ENCODE measurements around the gene GJB6.

Gene GJB6

GRCh38 chr13:20258963-20259288, 26.8 kb upstream of the GJB6 start:
- TF ChIP-seq POLR2AphosphoS5 (IDR thresholded peaks at IDR 0.05; ENCODE audit: low read depth, low read length), result no peak
- TF ChIP-seq TAF1 (IDR thresholded peaks at IDR 0.05; ENCODE audit: borderline replicate concordance, insufficient read depth, low read length), result no peak
- no peak for TF ChIP-seq SIN3A (IDR thresholded peaks at IDR 0.05; ENCODE audit: borderline replicate concordance, insufficient read depth, low read length)
- TF ChIP-seq REST (IDR thresholded peaks at IDR 0.05; ENCODE audit: insufficient read depth in 1 of 2, low read depth in 2 of 2, low read length in 2 of 2), result no peak
- no peak for TF ChIP-seq FOXP2 (optimal IDR thresholded peaks at IDR 0.05; ENCODE audit: borderline replicate concordance, extremely low read depth, extremely low read length, insufficient read depth)

GRCh38 chr13:20258208-20258962, 26.3 kb upstream of the GJB6 start:
- no peak for TF ChIP-seq FOXP2 (optimal IDR thresholded peaks at IDR 0.05; ENCODE audit: borderline replicate concordance, extremely low read depth, extremely low read length, insufficient read depth)

GRCh38 chr13:20254076-20254475, 22.0 kb upstream of the GJB6 start:
- TF ChIP-seq FOXP2 (optimal IDR thresholded peaks at IDR 0.05; ENCODE audit: borderline replicate concordance, extremely low read depth, extremely low read length, insufficient read depth) (no peak), REST (IDR thresholded peaks at IDR 0.05; ENCODE audit: insufficient read depth in 1 of 2, low read depth in 2 of 2, low read length in 2 of 2) (no peak), TAF1 (IDR thresholded peaks at IDR 0.05; ENCODE audit: borderline replicate concordance, insufficient read depth, low read length) (no peak), SIN3A (IDR thresholded peaks at IDR 0.05; ENCODE audit: borderline replicate concordance, insufficient read depth, low read length) (no peak), POLR2AphosphoS5 (IDR thresholded peaks at IDR 0.05; ENCODE audit: low read depth, low read length) (no peak)

GRCh38 chr13:20249913-20250312, 17.8 kb upstream of the GJB6 start:
- no peak for TF ChIP-seq TAF1 (IDR thresholded peaks at IDR 0.05; ENCODE audit: borderline replicate concordance, insufficient read depth, low read length)
- no peak for TF ChIP-seq SIN3A (IDR thresholded peaks at IDR 0.05; ENCODE audit: borderline replicate concordance, insufficient read depth, low read length)
- no peak for TF ChIP-seq REST (IDR thresholded peaks at IDR 0.05; ENCODE audit: insufficient read depth in 1 of 2, low read depth in 2 of 2, low read length in 2 of 2)
- TF ChIP-seq FOXP2 (optimal IDR thresholded peaks at IDR 0.05; ENCODE audit: borderline replicate concordance, extremely low read depth, extremely low read length, insufficient read depth), result no peak
- no peak for TF ChIP-seq POLR2AphosphoS5 (IDR thresholded peaks at IDR 0.05; ENCODE audit: low read depth, low read length)

GRCh38 chr13:20247963-20248362, 15.8 kb upstream of the GJB6 start:
- TF ChIP-seq POLR2AphosphoS5 (IDR thresholded peaks at IDR 0.05; ENCODE audit: low read depth, low read length), result no peak
- TF ChIP-seq FOXP2 (optimal IDR thresholded peaks at IDR 0.05; ENCODE audit: borderline replicate concordance, extremely low read depth, extremely low read length, insufficient read depth), result no peak
- TF ChIP-seq SIN3A (IDR thresholded peaks at IDR 0.05; ENCODE audit: borderline replicate concordance, insufficient read depth, low read length), result no peak
- TF ChIP-seq REST (IDR thresholded peaks at IDR 0.05; ENCODE audit: insufficient read depth in 1 of 2, low read depth in 2 of 2, low read length in 2 of 2), result no peak
- TF ChIP-seq TAF1 (IDR thresholded peaks at IDR 0.05; ENCODE audit: borderline replicate concordance, insufficient read depth, low read length), result no peak

Data from PFSK-1 (cell line).